HG03196 (cell line): Measurements from ENCODE around the gene TCF4.
A peak's percentile ranks its signal among the peaks of the same experiment; 100 is the strongest.

Source experiments
- ATAC-seq: cut with Tn5 transposase; IDR thresholded peaks from one replicate; pipeline ENCODE4 v1.9.1; 2021; ENCODE audit not compliant: unreplicated experiment

The TCF4 gene

GRCh38 chr18:55245211-55245614 lies 342.8 kb downstream of the TCF4 start:
- ATAC-seq: no peak

DNA sequence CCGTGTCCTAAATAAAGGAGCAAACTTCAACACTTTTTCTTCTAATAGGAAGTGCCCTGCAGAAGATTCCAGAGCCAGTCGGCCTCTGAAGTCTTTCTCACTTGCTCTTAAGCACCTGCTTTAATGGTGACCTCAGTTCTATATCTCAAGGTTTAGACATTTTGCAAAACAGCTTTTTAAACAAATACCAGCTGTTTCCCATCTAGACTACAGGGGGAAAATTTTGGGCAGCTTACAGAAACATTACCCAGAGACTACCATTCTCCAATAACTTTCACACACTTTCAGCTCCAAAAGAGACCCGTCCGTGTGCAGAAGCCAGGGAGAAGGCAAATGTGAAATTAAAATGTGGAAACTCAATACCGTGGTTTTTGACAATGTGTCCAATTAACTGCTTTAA lies 343.4 kb downstream of the TCF4 start:
- no peak for ATAC-seq

DNA sequence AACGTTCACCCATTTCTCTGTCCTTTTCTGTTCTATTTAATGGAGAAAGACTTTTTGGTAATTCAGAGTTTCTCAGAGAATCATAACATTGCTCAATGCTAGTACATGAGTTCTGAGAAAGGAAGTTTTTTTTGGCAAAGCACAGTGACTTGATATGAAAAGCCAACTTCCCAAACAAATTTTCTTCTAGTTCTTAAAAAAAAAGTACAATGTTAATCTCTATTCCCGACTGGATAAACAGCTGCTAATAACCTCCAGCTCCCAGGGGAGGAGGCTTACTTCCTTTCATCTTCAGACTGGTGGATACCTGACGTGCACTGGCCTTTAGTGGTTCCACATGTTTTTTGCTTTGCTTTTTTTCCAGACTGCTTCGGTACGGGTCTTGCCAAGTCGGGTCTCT lies 344.1 kb downstream of the TCF4 start:
- ATAC-seq: no peak

DNA sequence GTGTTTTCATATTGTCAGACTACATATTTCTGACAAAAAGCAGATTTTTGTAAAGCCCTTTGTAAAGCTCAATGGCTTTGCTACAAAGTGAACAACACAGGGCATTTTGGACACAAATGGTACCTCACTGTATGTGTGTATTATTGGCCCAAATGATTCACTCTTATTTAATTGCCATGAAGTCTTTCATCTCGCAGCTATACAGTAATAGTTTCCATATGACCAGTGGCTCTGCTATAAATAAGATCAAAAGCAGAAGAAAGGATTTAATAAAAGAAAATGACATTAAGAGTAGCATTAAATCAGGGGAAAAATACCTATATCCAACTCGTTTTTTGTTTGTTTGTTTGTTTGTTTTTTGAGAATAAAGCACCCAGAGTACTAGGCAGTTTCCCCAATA lies 344.7 kb downstream of the TCF4 start:
- ATAC-seq: no peak

GRCh38 chr18:55240978-55241377 lies 347.0 kb downstream of the TCF4 start:
- ATAC-seq: no peak

- no peak for ATAC-seq
These were observed 348.3 kb downstream of the TCF4 start for GRCh38 chr18:55239740-55240139.

- ATAC-seq: no peak
These were observed 350.3 kb downstream of the TCF4 start for GRCh38 chr18:55237660-55238059.

- ATAC-seq: peak; percentile 44
These were observed 351.7 kb downstream of the TCF4 start for GRCh38 chr18:55236150-55236931.

DNA sequence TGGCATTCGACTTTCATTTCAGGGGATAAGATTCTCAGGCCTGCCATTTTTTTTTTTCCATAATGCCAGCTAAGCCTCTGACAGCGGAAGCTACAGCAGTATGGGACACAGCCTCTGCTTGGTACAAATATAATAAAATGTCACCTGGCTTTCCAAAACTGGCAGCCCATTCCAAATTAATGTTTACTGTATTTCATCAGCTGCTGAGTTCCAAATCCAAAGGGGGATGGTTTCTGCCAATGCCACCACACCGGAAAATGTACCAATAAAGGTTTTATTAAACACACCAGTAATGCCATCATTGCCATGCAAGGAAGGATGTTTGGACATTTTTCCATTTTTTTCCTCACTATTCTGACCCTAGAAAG lies 352.9 kb downstream of the TCF4 start:
- no peak for ATAC-seq

GRCh38 chr18:55234366-55235093 lies 353.5 kb downstream of the TCF4 start:
- peak; percentile 73 for ATAC-seq

DNA sequence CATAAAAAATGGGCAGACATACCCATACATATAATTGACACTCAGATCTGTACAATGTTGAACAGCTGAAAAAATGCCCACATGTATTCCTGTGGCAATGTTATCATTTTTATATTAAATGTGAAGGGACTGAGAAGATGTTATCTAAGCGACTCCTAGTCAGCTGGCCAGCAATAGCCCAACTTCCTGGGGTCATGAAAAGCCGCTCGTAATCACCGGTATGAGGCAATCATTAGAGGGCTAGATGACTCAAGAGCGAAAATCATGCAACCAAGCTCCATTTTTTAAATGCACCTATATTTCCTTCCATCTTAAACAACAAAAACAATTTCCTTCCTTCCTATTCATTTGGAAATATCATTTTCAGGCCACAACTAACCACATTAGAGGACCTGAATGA lies 354.1 kb downstream of the TCF4 start:
- ATAC-seq: no peak

DNA sequence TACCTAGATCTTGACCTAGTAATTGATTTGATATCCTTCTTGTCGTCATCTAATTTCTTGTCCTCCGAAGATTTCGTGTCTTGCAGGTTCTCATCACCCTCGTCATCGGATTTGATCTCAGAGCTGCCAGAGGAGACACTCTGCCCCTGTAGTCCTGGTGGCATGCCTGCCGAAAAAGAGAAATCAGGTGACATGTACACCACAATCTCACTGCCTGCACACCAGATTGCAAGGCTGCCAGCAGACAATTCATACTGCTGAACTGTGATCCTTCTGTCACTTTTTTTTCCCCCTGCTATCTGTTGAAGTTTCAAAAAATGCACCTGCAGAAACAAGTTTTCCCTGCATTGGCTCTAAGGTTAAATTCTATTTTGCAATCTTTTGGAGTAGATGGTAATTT lies 355.5 kb downstream of the TCF4 start:
- no peak for ATAC-seq

GRCh38 chr18:55229682-55230081 lies 358.3 kb downstream of the TCF4 start:
- ATAC-seq: no peak

DNA sequence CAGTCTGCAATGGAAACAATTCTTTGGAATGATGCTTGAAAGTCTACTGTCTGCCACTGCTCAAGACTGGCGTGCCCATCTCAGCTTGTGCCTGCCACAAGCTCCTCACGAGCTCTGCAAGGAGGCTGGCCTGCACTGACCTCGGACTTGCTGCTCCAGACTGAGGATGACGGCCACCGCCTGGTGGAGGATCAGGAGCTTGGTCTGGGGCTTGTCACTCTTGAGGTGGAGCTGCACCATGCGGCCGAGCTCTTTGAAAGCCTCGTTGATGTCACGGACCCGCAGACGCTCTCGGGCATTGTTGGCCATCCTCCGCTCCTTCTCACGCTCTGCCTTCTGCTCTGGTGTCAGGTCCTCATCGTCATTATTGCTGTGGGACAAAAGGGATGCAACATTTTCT lies 359.3 kb downstream of the TCF4 start:
- no peak for ATAC-seq

- no peak for ATAC-seq
These were observed 359.8 kb downstream of the TCF4 start for GRCh38 chr18:55228191-55228590.

GRCh38 chr18:55227771-55228170 lies 360.2 kb downstream of the TCF4 start:
- no peak for ATAC-seq

- ATAC-seq: no peak
These were observed 361.9 kb downstream of the TCF4 start for GRCh38 chr18:55226044-55226443.

DNA sequence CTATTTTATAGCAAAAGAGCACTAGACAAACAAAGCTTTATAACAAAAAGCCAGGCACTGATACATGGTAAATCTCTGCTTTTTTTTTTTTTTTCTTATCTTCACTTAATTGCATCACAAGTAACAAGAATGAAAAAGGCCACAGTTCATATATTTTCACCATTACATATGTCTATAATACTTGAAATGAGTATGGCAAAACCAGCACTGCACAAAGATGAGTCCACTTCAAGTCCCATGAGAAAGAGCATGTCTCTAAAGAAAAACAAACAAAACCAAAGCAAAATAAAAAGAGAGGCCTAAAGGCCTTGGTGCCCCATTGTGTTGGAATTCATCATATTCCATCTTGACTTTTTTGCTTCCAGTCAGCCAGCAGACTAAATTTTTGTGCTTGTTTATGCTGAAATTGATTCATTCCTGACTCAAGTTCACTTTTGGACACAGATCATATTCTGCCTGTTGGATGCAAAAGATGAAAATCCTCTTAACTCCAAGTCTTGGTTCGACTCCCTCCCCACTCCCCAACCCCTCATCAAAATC lies 363.8 kb downstream of the TCF4 start:
- ATAC-seq: no peak

DNA sequence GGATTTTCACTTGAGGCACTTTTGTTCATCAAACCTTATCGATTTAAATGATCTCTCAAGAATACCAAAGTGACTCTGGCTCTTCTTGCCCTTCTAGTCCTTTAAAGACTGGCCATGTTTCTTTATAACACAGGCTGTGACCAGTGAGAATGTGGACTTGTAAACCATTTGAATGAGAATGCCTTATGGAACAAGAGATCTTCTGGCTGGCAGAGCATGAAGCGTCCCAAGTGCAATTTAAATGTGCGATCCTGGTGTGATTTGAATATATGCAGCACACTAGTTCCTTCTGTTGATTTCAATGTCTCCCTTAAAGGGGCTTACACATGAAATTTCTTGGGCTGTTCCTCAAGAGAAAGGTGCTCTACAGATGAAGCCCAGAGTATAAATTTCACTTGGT lies 366.4 kb downstream of the TCF4 start:
- no peak for ATAC-seq

DNA sequence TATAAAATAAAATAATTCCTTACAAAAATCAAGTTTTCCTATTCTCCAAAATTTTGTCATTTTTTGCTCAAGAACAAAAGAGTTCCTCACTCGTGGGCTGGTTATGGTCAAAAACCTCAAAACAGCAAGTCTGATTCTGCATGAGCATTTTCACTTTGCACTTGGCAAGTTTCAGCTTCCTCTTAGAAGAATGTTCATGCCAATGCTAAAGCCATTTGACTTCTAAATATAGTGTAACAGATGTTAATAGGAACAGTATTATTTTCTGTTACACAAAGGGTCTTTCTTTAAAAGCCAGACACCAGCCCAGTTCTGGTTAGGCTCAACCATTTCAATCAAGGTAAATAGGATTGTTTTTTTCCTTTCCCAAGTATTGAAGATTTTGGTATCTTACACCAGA lies 367.5 kb downstream of the TCF4 start:
- ATAC-seq: peak; percentile 75

GRCh38 chr18:55219823-55220222 lies 368.2 kb downstream of the TCF4 start:
- no peak for ATAC-seq

DNA sequence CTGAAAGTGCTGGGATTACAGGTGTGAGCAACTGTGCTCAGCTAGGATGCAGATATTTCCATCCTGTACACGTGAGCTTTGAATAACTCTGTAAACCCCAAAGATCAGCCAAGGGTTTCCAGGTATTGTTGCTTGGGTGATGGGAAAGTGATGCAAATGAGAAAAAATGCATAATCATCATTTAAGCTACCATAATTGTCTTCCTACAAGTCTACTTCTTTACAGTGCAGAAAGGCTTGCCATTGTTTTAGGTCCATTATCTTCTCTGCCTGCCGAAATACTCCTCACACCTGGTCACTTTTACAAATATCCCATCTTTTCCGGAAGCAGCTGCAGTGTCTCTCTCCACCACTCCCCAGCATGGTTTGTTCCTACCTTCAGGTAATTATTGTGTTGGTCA lies 368.9 kb downstream of the TCF4 start:
- no peak for ATAC-seq
